NCI-H128 (cell line): ENCODE data around the gene ANKRD29.
"Not testable (repeated sequence)": the region's sequence is repeated elsewhere in the genome, so short reads cannot be mapped to it uniquely, and the experiment has no call there.

Experiments used
- DNase-seq: peaks from one replicate; lab custom pipeline; 2025; ENCODE audit not compliant: unreplicated experiment; lab: John Stamatoyannopoulos, UW

ANKRD29 gene

GRCh38 chr18:23584019-23584983 is 78.4 kb downstream of the ANKRD29 start:
- no peak for DNase-seq

- no peak for DNase-seq
These were observed 79.4 kb downstream of the ANKRD29 start for GRCh38 chr18:23583071-23583865.

GRCh38 chr18:23580677-23581367 is 81.9 kb downstream of the ANKRD29 start:
- DNase-seq: no peak

- no peak for DNase-seq
These were observed 83.6 kb downstream of the ANKRD29 start for GRCh38 chr18:23578891-23579653.

- DNase-seq: no peak
These were observed 84.5 kb downstream of the ANKRD29 start for GRCh38 chr18:23578067-23578701.

- DNase-seq: not testable (repeated sequence)
These were observed 85.2 kb downstream of the ANKRD29 start for GRCh38 chr18:23577521-23577920.

DNA sequence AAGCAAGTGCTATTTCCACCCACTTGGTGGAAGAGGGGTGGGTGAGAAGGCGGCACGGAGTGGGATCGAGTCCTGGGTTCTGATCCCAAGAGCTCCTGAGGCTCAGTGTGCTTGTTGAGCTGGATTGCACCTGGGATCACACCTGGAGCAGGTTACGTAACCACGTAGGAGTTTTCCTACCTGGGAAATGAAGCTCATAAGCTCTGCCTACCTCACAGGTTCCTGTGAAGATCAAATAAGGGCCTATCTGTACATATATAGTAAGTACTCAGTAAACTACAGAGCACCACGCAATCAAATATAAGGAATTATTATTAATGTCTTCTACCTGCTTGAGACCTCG is 87.4 kb downstream of the ANKRD29 start:
- DNase-seq: no peak

GRCh38 chr18:23574611-23575308 is 88.0 kb downstream of the ANKRD29 start:
- no peak for DNase-seq

DNA sequence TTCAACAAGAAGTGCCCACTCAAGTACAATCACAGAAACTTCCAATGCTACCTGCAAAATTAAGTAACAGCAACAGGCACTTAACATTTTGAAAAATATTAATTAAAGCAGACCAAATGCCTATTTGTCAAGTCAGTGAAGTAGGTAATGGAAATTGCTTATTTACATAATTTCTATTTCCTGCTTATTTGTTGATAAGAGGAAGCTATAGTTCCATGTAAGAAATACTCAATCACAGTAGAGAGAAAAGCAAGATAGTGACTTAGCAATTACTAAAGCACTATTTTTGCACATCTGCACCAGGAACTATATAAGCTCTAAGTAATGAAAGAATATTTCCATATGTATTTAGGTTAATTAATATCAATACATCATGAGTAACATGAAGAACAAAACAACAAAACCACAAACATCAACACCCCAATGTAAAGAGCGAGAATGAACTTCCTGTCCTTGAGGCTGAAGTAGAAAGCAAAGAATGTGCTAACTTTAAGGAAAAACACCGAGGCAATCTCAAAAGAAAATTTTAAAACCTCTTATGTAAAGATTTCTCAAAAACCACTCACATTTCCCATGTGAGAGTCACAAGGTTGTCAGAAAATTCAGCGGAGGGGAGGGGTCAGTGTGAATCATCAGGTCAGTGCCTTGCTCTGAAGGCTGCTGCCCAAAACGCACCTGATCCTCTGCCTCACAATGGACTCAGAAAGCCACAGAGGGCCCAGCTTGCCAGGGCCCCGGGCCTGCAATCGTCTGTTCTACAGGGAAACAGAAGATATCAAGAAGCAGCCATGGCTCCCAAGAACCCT is 88.9 kb downstream of the ANKRD29 start:
- no peak for DNase-seq

- no peak for DNase-seq
These were observed 89.7 kb downstream of the ANKRD29 start for GRCh38 chr18:23573020-23573419.

DNA sequence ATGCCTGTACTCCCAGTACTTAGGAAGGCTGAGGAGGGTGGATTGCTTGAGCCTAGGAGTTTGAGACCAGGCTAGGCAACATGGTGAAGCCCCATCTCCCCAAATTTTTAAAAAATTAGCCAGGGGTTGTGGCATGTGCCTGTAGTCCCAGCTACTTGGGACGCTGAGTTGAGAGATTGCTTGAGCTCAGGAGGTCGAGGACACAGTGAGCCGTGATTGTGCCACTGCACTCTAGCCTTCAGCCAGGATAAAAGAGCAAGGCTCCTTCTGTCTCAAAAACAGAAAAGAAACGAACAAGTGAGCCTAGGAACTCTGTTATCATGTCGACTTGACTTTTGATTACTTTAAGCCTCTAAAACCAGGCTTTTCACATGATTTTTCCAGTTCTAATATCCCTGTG is 90.1 kb downstream of the ANKRD29 start:
- no peak for DNase-seq

DNA sequence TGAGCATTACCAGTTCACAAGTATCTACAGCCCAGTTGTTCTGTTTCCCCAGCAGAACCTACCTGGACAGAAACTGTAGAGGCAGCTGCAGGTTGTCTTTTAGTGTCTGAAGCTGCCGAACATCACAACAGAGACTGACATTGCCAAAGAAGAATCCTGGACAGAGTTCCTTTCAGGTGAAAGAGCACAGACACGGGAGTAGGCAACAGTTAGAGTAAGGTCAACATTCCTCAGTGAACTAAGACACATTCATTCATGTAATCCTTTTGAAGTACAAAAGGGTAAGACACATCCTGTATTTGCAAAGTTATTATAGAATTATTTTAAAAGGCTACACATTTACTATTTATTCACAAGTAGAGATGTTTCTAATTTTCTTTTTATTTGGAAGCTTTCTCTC is 90.7 kb downstream of the ANKRD29 start:
- DNase-seq: no peak

DNA sequence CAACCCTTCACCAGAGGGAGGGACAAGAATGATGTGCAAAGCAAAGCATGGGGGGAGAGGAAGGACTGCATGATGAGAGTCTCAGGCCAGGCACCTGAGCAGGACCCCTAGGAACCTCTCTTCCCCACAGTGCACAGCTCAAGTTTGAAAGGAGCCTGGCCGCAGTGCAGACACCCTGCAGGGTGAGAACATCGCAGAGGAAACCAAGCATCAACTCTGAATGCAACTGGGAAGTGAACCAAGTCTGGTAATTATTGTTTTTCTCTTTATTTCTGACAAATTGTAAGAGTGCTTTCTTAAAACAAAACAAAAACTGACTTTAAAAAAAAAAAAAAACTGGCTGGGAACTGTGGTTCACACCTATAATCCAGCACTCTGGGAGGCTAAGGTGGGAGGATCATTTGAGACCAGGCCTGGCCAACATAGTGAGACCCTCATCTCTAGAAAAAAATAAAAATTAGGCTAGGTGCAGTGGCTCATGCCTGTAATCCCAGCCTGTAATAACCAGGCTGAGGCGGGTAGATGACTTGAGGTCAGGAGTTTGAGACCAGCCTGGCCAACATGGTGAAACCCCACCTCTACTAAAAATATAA is 91.7 kb downstream of the ANKRD29 start:
- DNase-seq: no peak

GRCh38 chr18:23569299-23570063 is 93.2 kb downstream of the ANKRD29 start:
- DNase-seq: no peak

- DNase-seq: no peak
These were observed 94.2 kb downstream of the ANKRD29 start for GRCh38 chr18:23568281-23569138.

- no peak for DNase-seq
These were observed 95.0 kb downstream of the ANKRD29 start for GRCh38 chr18:23567671-23568070.
